Heart right ventricle (tissue), 16 donors: ENCODE measurements around the gene PTGES2. TPM values are rescaled to one million over a fixed set of nuclear protein-coding genes. Genes with fewer than 3 reads are reported as not detected.
A peak's percentile ranks its signal among the peaks of the same experiment; 100 is the strongest.

ENCODE experiments used
- ATAC-seq, 8 donors: fragments of 200-7000 bp; cut with Tn5 transposase; one replicate each; pipeline ENCODE4 v1.9.1; 2020; ENCODE audit warnings: mild to moderate bottlenecking in 8 of 8, moderate library complexity in 8 of 8, moderate number of reproducible peaks in 1 of 8
- DNase-seq, 2 donors: peaks; one replicate each; pipeline ENCODE4 v3.0.0-alpha.2; 2020
- H3K27ac ChIP-seq, 10 donors: fragments of 200-600 bp; sonication (generic) in 2 of 10; one replicate each; pipeline versions ENCODE4 v1.5.0 to v1.8.0; 2020 to 2022; ENCODE audit warnings: mild to moderate bottlenecking in 3 of 10
- H3K27me3 ChIP-seq, 7 donors: fragments of 200-600 bp; one replicate each; pipeline ENCODE4 v1.8.0; 2021 to 2022; ENCODE audit warnings: mild to moderate bottlenecking in 2 of 7
- H3K36me3 ChIP-seq, 9 donors: fragments of 200-600 bp; sonication (generic) in 1 of 9; one replicate each; pipeline versions ENCODE4 v1.5.0 to v1.8.0; 2020 to 2022; ENCODE audit warnings: mild to moderate bottlenecking in 2 of 9
- H3K4me1 ChIP-seq, 9 donors: fragments of 200-600 bp; sonication (generic) in 1 of 9; one replicate each; pipeline versions ENCODE4 v1.5.0 to v1.8.0; 2020 to 2022; ENCODE audit warnings: mild to moderate bottlenecking in 4 of 9
- H3K4me3 ChIP-seq, 10 donors: fragments of 200-600 bp; sonication (generic) in 2 of 10; one replicate each; pipeline versions ENCODE4 v1.5.0 to v1.8.0; 2020 to 2022; ENCODE audit warnings: mild to moderate bottlenecking in 7 of 10, moderate library complexity in 2 of 10
- H3K9me3 ChIP-seq, 11 donors: fragments of 200-600 bp in 10 of 11; sonication (generic) in 2 of 11; one replicate each; pipeline versions ENCODE4 v1.5.0 to v1.8.0; 2013 to 2022; ENCODE audit warnings: mild to moderate bottlenecking in 2 of 11, control low read depth in 1 of 11, moderate library complexity in 1 of 11
- CTCF ChIP-seq, 9 donors: fragments of 200-600 bp; sonication (generic) in 2 of 9; IDR thresholded peaks; one replicate each; pipeline versions ENCODE4 v1.5.0 to v1.8.0; 2021 to 2022; ENCODE audit warnings: antibody characterized with exemption in 9 of 9, mild to moderate bottlenecking in 5 of 9, moderate library complexity in 1 of 9
- WGBS, 2 donors: extraction: QIAGEN DNeasy Blood & Tissue Kit; methylation state at CpG; one replicate each; pipeline ENCODE4 v1.1.7; 2013; ENCODE audit warnings: inconsistent platforms in 1 of 2; 5-methylcytosine and 5-hydroxymethylcytosine counted together
- intact Hi-C, 10 donors: fragments of 100-400 bp; cut with DNase I; formaldehyde crosslinking; loops; one replicate each; pipeline versions ENCODE4 v1.11.1 to v1.14.2; 2022
- polyA plus RNA-seq, 2 donors: library from polyadenylated mRNA; stranded (reverse); fragments of 200-250 nt; gene quantifications; one replicate each; pipeline ENCODE4 v1.2.3, GENCODE V29; 2013
- total RNA-seq, 10 donors: library from RNA; stranded (reverse); fragmentation: NEBNext Ultra II Directional in 3 of 10; extraction: Animal tissue kit (Norgen Biotek cat#: 25700) in 3 of 10; gene quantifications; one replicate each; pipeline versions ENCODE4 v1.2.1 to v1.2.4, GENCODE V29; 2021 to 2023
- donor health status: Arrhythmogenic right ventricular cardiomyopathy.
- donor health status: ischemic (EF 13 %, LVEDD 7.1; RV severe dilation, severe dysfunction).
- donor health status: healthy with polysubstance abuse.
- donor health status: DM: no; HTN: yes; CAD: no.
- donor health status: DM: no; HTN: no; CAD: no.
- donor health status: ischemic (EF 25% LVEDD 6.9; RV normal size, moderate dysfunction).
- donor health status: ischemic (EF 25% LVEDD 5.7; RV mildly dilated, moderate dysfunction).
- donor health status: healthy.
- donor health status: DM: yes; HTN: yes; CAD: no.
- donor health status: Ischemic cardiomyopathy.
- donor health status: ischemic (EF 35%, LVEDD 5.7; RV mildly dilated, moderate dysfunction).
- donor health status: nonischemic (EF 11% LVEDD 7.7; RV severe dilation, severe dysfunction).
- donor health status: DM: yes; HTN: yes; CAD: no.
- donor health status: PGD.
- donor health status: ischemic (EF 29% LVEDD 5.4; RV normal size, mild dysfunction).
- donor health status: nonischemic (EF 23%, LVEDD 6.1; RV moderate dilation, normal function).

The PTGES2 gene
- total and polyA plus RNA-seq, 12 donors = 117 to 166 (median 147) TPM

- Histone ChIP-seq H3K4me3 (peak overlapping the region in 9 of 10 donors; percentile 66 to 97 (median 81)), H3K9me3 (no peaks in the 10 kb centered on the region), H3K27me3 (no peaks in the 10 kb centered on the region), H3K36me3 (peaks cover 0 to 24% (median 5%) of the 10 kb centered on the region in 9 donors), H3K27ac (peak overlapping the region in 9 of 10 donors; percentile 59 to 89 (median 72)), H3K4me1 (peaks cover 0 to 25% (median 13%) of the 10 kb centered on the region in 9 donors)
- no peak for TF ChIP-seq CTCF (IDR thresholded peaks at IDR 0.05)
- ATAC-seq (peak in 3 of 8 donors; percentile 0 to 1 (median 1)), DNase-seq (no peak)
- intact Hi-C loops = no loop called here
- 36 to 38% methylated on average over 11 of the region's 11 CpGs for WGBS, 2 donors
Observed at GRCh38 chr9:128159522-128159783, 31.9 kb upstream of the PTGES2 start.

- Histone ChIP-seq H3K4me1 (peaks cover 0 to 13% (median 10%) of the 10 kb centered on the region in 9 donors), H3K4me3 (no peak overlapping the region), H3K27me3 (no peaks in the 10 kb centered on the region), H3K27ac (no peak overlapping the region), H3K9me3 (no peaks in the 10 kb centered on the region), H3K36me3 (no peaks in the 10 kb centered on the region)
- no peak for TF ChIP-seq CTCF (IDR thresholded peaks at IDR 0.05)
- intact Hi-C loops = no loop called here
- WGBS, 2 donors = 87% methylated on average over 7 of the region's 7 CpGs
- DNase-seq (peak in 1 of 2 donors; percentile 1), ATAC-seq (no peak)
Observed at GRCh38 chr9:128155736-128156500, 28.4 kb upstream of the PTGES2 start.

GRCh38 chr9:128153947-128154695, 26.6 kb upstream of the PTGES2 start:
- DNase-seq = peak in 1 of 2 donors; percentile 5

More at GRCh38 chr9:128153947-128154695, 26.6 kb upstream of the PTGES2 start:
- no peaks in the 10 kb centered on the region for H3K9me3 ChIP-seq
- no peak overlapping the region for H3K27ac ChIP-seq
- ATAC-seq = no peak
- intact Hi-C loops = no loop called here
- H3K4me3 ChIP-seq = no peak overlapping the region
- H3K36me3 ChIP-seq = no peaks in the 10 kb centered on the region
- no peaks in the 10 kb centered on the region for H3K27me3 ChIP-seq
- no peak for TF ChIP-seq CTCF (IDR thresholded peaks at IDR 0.05)
- peaks cover 0 to 17% (median 8%) of the 10 kb centered on the region in 9 donors for H3K4me1 ChIP-seq
- WGBS, 2 donors = 81 to 84% methylated on average over 13 of the region's 13 CpGs
